ENCODE measurements around the gene AHCYL1.

DNA sequence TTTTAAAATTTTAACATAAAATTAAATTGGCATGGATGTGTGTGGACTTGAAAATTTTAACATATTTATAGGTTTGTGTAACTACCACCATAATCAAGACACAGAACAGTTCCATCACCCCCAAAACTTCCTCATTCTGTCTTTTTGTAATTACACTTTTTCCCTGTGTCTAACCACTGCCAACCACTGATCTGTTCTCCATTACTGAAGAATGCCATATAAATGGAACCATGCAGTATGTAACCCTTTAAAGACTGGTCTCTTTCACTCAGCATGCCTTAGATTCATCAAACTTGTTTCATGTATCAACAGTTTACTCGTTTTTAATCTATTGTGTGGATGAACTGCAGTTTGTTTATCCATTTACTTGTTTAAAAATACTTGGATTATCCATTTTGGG is 13.0 kb upstream of the AHCYL1 start:
- TF ChIP-seq, protein P1, sequence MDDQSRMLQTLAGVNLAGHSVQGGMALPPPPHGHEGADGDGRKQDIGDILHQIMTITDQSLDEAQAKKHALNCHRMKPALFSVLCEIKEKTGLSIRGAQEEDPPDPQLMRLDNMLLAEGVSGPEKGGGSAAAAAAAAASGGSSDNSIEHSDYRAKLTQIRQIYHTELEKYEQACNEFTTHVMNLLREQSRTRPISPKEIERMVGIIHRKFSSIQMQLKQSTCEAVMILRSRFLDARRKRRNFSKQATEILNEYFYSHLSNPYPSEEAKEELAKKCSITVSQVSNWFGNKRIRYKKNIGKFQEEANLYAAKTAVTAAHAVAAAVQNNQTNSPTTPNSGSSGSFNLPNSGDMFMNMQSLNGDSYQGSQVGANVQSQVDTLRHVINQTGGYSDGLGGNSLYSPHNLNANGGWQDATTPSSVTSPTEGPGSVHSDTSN (IDR thresholded peaks at IDR 0.05), result no peak
- TF ChIP-seq NR3C1 (IDR thresholded peaks at IDR 0.05) (no peak), RCOR1 (IDR thresholded peaks at IDR 0.05; ENCODE audit: low read depth, low read length) (no peak), CHD2 (IDR thresholded peaks at IDR 0.05; ENCODE audit: low read length, partially characterized antibody) (no peak), ZC3H11A (IDR thresholded peaks at IDR 0.05) (no peak), POLR2A (IDR thresholded peaks at IDR 0.05; ENCODE audit: low read length) (no peak), JUN (IDR thresholded peaks at IDR 0.05) (no peak), MAFK (IDR thresholded peaks at IDR 0.05; ENCODE audit: partially characterized antibody) (no peak), EP300 (IDR thresholded peaks at IDR 0.05) (no peak)
- TF ChIP-seq, protein P2, sequence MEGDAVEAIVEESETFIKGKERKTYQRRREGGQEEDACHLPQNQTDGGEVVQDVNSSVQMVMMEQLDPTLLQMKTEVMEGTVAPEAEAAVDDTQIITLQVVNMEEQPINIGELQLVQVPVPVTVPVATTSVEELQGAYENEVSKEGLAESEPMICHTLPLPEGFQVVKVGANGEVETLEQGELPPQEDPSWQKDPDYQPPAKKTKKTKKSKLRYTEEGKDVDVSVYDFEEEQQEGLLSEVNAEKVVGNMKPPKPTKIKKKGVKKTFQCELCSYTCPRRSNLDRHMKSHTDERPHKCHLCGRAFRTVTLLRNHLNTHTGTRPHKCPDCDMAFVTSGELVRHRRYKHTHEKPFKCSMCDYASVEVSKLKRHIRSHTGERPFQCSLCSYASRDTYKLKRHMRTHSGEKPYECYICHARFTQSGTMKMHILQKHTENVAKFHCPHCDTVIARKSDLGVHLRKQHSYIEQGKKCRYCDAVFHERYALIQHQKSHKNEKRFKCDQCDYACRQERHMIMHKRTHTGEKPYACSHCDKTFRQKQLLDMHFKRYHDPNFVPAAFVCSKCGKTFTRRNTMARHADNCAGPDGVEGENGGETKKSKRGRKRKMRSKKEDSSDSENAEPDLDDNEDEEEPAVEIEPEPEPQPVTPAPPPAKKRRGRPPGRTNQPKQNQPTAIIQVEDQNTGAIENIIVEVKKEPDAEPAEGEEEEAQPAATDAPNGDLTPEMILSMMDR (IDR thresholded peaks at IDR 0.05), result no peak
- TF ChIP-seq, protein P3, sequence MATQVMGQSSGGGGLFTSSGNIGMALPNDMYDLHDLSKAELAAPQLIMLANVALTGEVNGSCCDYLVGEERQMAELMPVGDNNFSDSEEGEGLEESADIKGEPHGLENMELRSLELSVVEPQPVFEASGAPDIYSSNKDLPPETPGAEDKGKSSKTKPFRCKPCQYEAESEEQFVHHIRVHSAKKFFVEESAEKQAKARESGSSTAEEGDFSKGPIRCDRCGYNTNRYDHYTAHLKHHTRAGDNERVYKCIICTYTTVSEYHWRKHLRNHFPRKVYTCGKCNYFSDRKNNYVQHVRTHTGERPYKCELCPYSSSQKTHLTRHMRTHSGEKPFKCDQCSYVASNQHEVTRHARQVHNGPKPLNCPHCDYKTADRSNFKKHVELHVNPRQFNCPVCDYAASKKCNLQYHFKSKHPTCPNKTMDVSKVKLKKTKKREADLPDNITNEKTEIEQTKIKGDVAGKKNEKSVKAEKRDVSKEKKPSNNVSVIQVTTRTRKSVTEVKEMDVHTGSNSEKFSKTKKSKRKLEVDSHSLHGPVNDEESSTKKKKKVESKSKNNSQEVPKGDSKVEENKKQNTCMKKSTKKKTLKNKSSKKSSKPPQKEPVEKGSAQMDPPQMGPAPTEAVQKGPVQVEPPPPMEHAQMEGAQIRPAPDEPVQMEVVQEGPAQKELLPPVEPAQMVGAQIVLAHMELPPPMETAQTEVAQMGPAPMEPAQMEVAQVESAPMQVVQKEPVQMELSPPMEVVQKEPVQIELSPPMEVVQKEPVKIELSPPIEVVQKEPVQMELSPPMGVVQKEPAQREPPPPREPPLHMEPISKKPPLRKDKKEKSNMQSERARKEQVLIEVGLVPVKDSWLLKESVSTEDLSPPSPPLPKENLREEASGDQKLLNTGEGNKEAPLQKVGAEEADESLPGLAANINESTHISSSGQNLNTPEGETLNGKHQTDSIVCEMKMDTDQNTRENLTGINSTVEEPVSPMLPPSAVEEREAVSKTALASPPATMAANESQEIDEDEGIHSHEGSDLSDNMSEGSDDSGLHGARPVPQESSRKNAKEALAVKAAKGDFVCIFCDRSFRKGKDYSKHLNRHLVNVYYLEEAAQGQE (IDR thresholded peaks at IDR 0.05), result no peak
